Measurements from ENCODE around the gene SLC23A2. TPM values are rescaled to one million over a fixed set of nuclear protein-coding genes. Genes with fewer than 3 reads are reported as not detected.
"Not testable (repeated sequence)": the region's sequence is repeated elsewhere in the genome, so short reads cannot be mapped to it uniquely, and the experiment has no call there.

The SLC23A2 gene
- polyA plus RNA-seq, 1 of the 3 experiments (the other 2 are of a cell fraction), result 14.0 TPM

DNA sequence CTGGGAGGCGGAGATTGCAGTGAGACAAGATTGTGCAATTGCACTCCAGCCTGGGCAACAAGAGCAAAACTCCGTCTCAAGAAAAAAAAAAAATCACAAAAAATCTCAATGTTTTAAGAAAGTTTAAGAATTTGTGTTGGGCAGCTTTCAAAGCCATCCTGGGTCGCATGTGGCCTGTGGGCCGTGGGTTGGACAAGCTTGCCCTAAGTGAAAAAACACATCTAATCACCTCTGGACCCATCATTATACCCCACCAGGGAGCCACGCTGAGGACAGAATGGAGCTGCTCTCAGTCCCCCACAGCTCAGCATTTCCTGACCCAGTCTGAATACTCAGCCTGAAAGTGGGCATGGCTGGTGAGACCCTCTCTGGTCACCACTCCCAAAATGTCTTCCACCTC, 150.3 kb downstream of the SLC23A2 start (continued):
- TF ChIP-seq, protein P1, sequence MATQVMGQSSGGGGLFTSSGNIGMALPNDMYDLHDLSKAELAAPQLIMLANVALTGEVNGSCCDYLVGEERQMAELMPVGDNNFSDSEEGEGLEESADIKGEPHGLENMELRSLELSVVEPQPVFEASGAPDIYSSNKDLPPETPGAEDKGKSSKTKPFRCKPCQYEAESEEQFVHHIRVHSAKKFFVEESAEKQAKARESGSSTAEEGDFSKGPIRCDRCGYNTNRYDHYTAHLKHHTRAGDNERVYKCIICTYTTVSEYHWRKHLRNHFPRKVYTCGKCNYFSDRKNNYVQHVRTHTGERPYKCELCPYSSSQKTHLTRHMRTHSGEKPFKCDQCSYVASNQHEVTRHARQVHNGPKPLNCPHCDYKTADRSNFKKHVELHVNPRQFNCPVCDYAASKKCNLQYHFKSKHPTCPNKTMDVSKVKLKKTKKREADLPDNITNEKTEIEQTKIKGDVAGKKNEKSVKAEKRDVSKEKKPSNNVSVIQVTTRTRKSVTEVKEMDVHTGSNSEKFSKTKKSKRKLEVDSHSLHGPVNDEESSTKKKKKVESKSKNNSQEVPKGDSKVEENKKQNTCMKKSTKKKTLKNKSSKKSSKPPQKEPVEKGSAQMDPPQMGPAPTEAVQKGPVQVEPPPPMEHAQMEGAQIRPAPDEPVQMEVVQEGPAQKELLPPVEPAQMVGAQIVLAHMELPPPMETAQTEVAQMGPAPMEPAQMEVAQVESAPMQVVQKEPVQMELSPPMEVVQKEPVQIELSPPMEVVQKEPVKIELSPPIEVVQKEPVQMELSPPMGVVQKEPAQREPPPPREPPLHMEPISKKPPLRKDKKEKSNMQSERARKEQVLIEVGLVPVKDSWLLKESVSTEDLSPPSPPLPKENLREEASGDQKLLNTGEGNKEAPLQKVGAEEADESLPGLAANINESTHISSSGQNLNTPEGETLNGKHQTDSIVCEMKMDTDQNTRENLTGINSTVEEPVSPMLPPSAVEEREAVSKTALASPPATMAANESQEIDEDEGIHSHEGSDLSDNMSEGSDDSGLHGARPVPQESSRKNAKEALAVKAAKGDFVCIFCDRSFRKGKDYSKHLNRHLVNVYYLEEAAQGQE (IDR thresholded peaks at IDR 0.05; ENCODE audit: low read depth, low read length), result no peak
- no peak for TF ChIP-seq CHD2 (IDR thresholded peaks at IDR 0.05; ENCODE audit: low read length, partially characterized antibody)
- no peak for TF ChIP-seq RXRA (IDR thresholded peaks at IDR 0.05; ENCODE audit: borderline replicate concordance, low read depth)
- TF ChIP-seq SMC3 (IDR thresholded peaks at IDR 0.05; ENCODE audit: low read depth, low read length), result no peak
- no peak for TF ChIP-seq FOSL2 (IDR thresholded peaks at IDR 0.05; ENCODE audit: borderline replicate concordance, low read depth)
- TF ChIP-seq NRF1 (IDR thresholded peaks at IDR 0.05; ENCODE audit: low read depth, low read length), result no peak

DNA sequence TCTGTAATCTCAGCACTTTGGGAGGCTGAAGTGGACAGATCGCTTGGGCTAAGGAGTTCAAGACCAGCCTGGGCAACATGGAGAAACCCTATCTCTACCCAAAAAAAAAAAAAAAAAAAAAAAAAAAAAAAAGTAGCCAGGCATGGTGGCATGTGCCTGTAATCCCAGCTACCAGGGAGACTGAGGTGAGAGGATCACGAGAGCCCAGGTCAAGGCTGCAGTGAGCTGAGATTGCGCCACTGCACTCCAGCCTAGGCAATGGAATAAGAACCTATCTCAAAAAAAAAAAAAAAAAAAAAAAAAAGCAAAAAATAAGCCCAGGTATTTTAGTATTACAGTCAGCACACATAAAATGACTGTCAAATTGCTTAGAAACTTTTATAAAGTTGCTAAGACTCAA, 152.5 kb downstream of the SLC23A2 start:
- H3K9ac ChIP-seq; H3K27ac ChIP-seq (ENCODE audit: low read depth in 2 of 2, low read length in 1 of 2); CTCF ChIA-PET; DNase-seq; H4K20me1 ChIP-seq (ENCODE audit: insufficient read depth); H3F3A ChIP-seq (replicated peaks; ENCODE audit: insufficient read depth); H3K9me3 ChIP-seq; POLR2A ChIA-PET; H3K9me2 ChIP-seq; H3K79me2 ChIP-seq (ENCODE audit: insufficient read depth); H3K36me3 ChIP-seq (replicated peaks in 1 of 2; ENCODE audit: control insufficient read depth in 1 of 2, insufficient read depth in 2 of 2, low read length in 1 of 2); H3K4me2 ChIP-seq; H3K27me3 ChIP-seq (ENCODE audit: insufficient read depth); H3K4me1 ChIP-seq (ENCODE audit: control insufficient read depth in 1 of 2, insufficient read depth in 2 of 2, low read depth in 1 of 2, low read length in 1 of 2); H2AFZ ChIP-seq (ENCODE audit: low read depth); H3K4me3 ChIP-seq (ENCODE audit: low read depth in 2 of 2, low read length in 1 of 2): not testable (repeated sequence)
- WGBS (ENCODE audit: low lambda C conversion rate), result 97% methylated on average over 3 of the region's 3 CpGs

DNA sequence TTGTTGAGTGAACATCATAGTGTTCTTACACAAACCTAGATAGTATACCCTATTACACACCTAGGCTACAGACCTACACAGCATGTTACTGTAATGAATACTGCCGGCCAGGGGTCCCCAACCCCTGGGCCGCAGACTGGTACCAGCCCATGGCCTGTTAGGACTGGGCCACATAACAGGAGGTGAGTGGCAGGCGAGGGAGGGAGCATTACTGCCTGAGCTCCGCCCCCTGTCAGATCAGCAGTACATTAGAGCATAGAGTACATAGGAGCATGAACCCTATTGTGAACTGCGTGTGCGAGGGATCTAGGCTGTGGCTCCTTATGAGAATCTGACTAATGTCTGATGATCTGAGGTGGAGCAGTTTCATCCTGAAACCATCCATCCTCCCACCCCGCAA, 153.3 kb downstream of the SLC23A2 start:
- WGBS (ENCODE audit: low lambda C conversion rate), result 86% methylated on average over 7 of the region's 7 CpGs
- Histone ChIP-seq H3K9me2 (no peaks in the 10 kb centered on the region), H3K4me3 (ENCODE audit: low read depth in 2 of 2, low read length in 1 of 2) (no peak overlapping the region), H3K4me2 (no peak overlapping the region), H3K27ac (ENCODE audit: low read depth in 2 of 2, low read length in 1 of 2) (no peak overlapping the region), H3K79me2 (ENCODE audit: insufficient read depth) (no peaks in the 10 kb centered on the region), H4K20me1 (ENCODE audit: insufficient read depth) (no peaks in the 10 kb centered on the region), H3K27me3 (ENCODE audit: insufficient read depth) (no peaks in the 10 kb centered on the region), H3K9me3 (no peaks in the 10 kb centered on the region), H3K36me3 (replicated peaks in 1 of 2; ENCODE audit: control insufficient read depth in 1 of 2, insufficient read depth in 2 of 2, low read length in 1 of 2) (no peaks in the 10 kb centered on the region), H3F3A (replicated peaks; ENCODE audit: insufficient read depth) (no peaks in the 10 kb centered on the region), H3K4me1 (ENCODE audit: control insufficient read depth in 1 of 2, insufficient read depth in 2 of 2, low read depth in 1 of 2, low read length in 1 of 2) (no peaks in the 10 kb centered on the region), H3K9ac (no peak overlapping the region), H2AFZ (ENCODE audit: low read depth) (no peak overlapping the region)
- ChIA-PET POLR2A (no interaction called here), CTCF (no interaction called here)
- DNase-seq, result no peak
- TF ChIP-seq TCF12 (IDR thresholded peaks at IDR 0.05), result no peak
- TF ChIP-seq EZH2phosphoT487 (IDR thresholded peaks at IDR 0.05; ENCODE audit: borderline replicate concordance, low read depth), result no peak
- TF ChIP-seq GABPA (IDR thresholded peaks at IDR 0.05; ENCODE audit: low read depth), result no peak
- no peak for TF ChIP-seq RAD21 (IDR thresholded peaks at IDR 0.05; ENCODE audit: low read length)
- TF ChIP-seq NFIC (IDR thresholded peaks at IDR 0.05; ENCODE audit: borderline replicate concordance), result no peak
- no peak for TF ChIP-seq MXI1 (IDR thresholded peaks at IDR 0.05; ENCODE audit: low read depth, low read length)
- TF ChIP-seq TAF1 (IDR thresholded peaks at IDR 0.05; ENCODE audit: borderline replicate concordance, low read depth, low read length), result no peak
- no peak for TF ChIP-seq EP300 (IDR thresholded peaks at IDR 0.05; ENCODE audit: borderline replicate concordance in 1 of 2, low read depth in 1 of 2, low read length in 1 of 2)
- no peak for TF ChIP-seq POLR2AphosphoS5 (IDR thresholded peaks at IDR 0.05; ENCODE audit: low read depth, low read length)
- TF ChIP-seq, protein P1 (IDR thresholded peaks at IDR 0.05; ENCODE audit: low read depth, low read length), result no peak
- TF ChIP-seq SMC3 (IDR thresholded peaks at IDR 0.05; ENCODE audit: low read depth, low read length), result no peak
- TF ChIP-seq, protein P2, sequence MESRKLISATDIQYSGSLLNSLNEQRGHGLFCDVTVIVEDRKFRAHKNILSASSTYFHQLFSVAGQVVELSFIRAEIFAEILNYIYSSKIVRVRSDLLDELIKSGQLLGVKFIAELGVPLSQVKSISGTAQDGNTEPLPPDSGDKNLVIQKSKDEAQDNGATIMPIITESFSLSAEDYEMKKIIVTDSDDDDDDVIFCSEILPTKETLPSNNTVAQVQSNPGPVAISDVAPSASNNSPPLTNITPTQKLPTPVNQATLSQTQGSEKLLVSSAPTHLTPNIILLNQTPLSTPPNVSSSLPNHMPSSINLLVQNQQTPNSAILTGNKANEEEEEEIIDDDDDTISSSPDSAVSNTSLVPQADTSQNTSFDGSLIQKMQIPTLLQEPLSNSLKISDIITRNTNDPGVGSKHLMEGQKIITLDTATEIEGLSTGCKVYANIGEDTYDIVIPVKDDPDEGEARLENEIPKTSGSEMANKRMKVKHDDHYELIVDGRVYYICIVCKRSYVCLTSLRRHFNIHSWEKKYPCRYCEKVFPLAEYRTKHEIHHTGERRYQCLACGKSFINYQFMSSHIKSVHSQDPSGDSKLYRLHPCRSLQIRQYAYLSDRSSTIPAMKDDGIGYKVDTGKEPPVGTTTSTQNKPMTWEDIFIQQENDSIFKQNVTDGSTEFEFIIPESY (IDR thresholded peaks at IDR 0.05; ENCODE audit: borderline replicate concordance, low read depth), result no peak
